Osteocyte (in vitro differentiated cells): Measurements from ENCODE around the gene PCCA. TPM values are rescaled to one million over a fixed set of nuclear protein-coding genes. Genes with fewer than 3 reads are reported as not detected.

Experiments
- DNase-seq: peaks from one replicate; pipeline ENCODE4 v3.0.0; 2021; ENCODE audit warnings: mixed read lengths; ENCODE audit not compliant: unreplicated experiment; ENCODE audit errors: extremely low spot score
- H3K27ac Mint-ChIP-seq: one replicate; pipeline ENCODE4 v1.8.0; 2021; ENCODE audit warnings: mild to moderate bottlenecking, mixed read lengths; ENCODE audit not compliant: unreplicated experiment
- H3K27me3 Mint-ChIP-seq: one replicate; pipeline ENCODE4 v1.8.0; 2021; ENCODE audit warnings: mixed read lengths; ENCODE audit not compliant: unreplicated experiment
- H3K36me3 Mint-ChIP-seq: one replicate; pipeline ENCODE4 v1.8.0; 2021; ENCODE audit warnings: mixed read lengths; ENCODE audit not compliant: unreplicated experiment
- H3K4me1 Mint-ChIP-seq: one replicate; pipeline ENCODE4 v1.8.0; 2021; ENCODE audit warnings: mixed read lengths; ENCODE audit not compliant: unreplicated experiment
- H3K4me3 Mint-ChIP-seq: one replicate; pipeline ENCODE4 v1.8.0; 2021; ENCODE audit warnings: mild to moderate bottlenecking, moderate library complexity, mixed read lengths; ENCODE audit not compliant: unreplicated experiment
- H3K9me3 Mint-ChIP-seq: one replicate; pipeline ENCODE4 v1.8.0; 2021; ENCODE audit warnings: mixed read lengths; ENCODE audit not compliant: unreplicated experiment
- CTCF ChIP-seq: fragments of 200-600 bp; sonication (generic); IDR thresholded peaks from 2 replicates; pipeline ENCODE4 v1.5.0; 2021; ENCODE audit warnings: antibody characterized with exemption, mild to moderate bottlenecking, moderate library complexity
- total RNA-seq: library from RNA; stranded (reverse); gene quantifications from 2 replicates; pipeline ENCODE4 v1.2.1, GENCODE V29; 2021

The PCCA gene
- total RNA-seq, 1 donor from 2014 or later = 33.7 TPM

GRCh38 chr13:100229603-100230002 lies 140.7 kb downstream of the PCCA start:
- Mint-ChIP-seq H3K27ac (no peak overlapping the region), H3K4me3 (no peak overlapping the region), H3K9me3 (no peaks in the 10 kb centered on the region), H3K4me1 (peaks cover 8% of the 10 kb centered on the region), H3K36me3 (peaks cover 4% of the 10 kb centered on the region), H3K27me3 (no peaks in the 10 kb centered on the region)
- TF ChIP-seq CTCF = no peak
- DNase-seq = no peak

GRCh38 chr13:100230769-100231149 lies 141.9 kb downstream of the PCCA start:
- no peaks in the 10 kb centered on the region for H3K36me3 Mint-ChIP-seq
- no peak overlapping the region for H3K4me3 Mint-ChIP-seq
- no peaks in the 10 kb centered on the region for H3K27me3 Mint-ChIP-seq
- no peaks in the 10 kb centered on the region for H3K9me3 Mint-ChIP-seq
- no peak for TF ChIP-seq CTCF
- no peak overlapping the region for H3K27ac Mint-ChIP-seq
- peaks cover 20% of the 10 kb centered on the region for H3K4me1 Mint-ChIP-seq
- no peak for DNase-seq

GRCh38 chr13:100231176-100231575 lies 142.3 kb downstream of the PCCA start:
- H3K27me3 Mint-ChIP-seq = no peaks in the 10 kb centered on the region
- no peaks in the 10 kb centered on the region for H3K36me3 Mint-ChIP-seq
- no peaks in the 10 kb centered on the region for H3K9me3 Mint-ChIP-seq
- no peak overlapping the region for H3K27ac Mint-ChIP-seq
- peaks cover 24% of the 10 kb centered on the region for H3K4me1 Mint-ChIP-seq
- H3K4me3 Mint-ChIP-seq = no peak overlapping the region
- no peak for DNase-seq
- no peak for TF ChIP-seq CTCF

GRCh38 chr13:100234006-100234405 lies 145.1 kb downstream of the PCCA start:
- TF ChIP-seq CTCF = no peak
- Mint-ChIP-seq H3K36me3 (peaks cover 8% of the 10 kb centered on the region), H3K9me3 (peaks cover 4% of the 10 kb centered on the region), H3K27me3 (no peaks in the 10 kb centered on the region), H3K4me1 (peaks cover 24% of the 10 kb centered on the region), H3K4me3 (no peak overlapping the region), H3K27ac (peak overlapping the region; percentile 50)
- DNase-seq = no peak

GRCh38 chr13:100234524-100235136 lies 145.7 kb downstream of the PCCA start:
- Mint-ChIP-seq H3K9me3 (peaks cover 4% of the 10 kb centered on the region), H3K27ac (peak overlapping the region; percentile 50), H3K27me3 (no peaks in the 10 kb centered on the region), H3K36me3 (peaks cover 10% of the 10 kb centered on the region), H3K4me1 (peaks cover 24% of the 10 kb centered on the region), H3K4me3 (no peak overlapping the region)
- no peak for DNase-seq
- no peak for TF ChIP-seq CTCF
